ENCODE data around the gene CPLX3. TPM values are rescaled to one million over a fixed set of nuclear protein-coding genes. Genes with fewer than 3 reads are reported as not detected.

Gene CPLX3
- total RNA-seq, result not detected

- WGBS, 2 donors, result 8 to 33% methylated on average over 4 to 35 of the region's 44 CpGs
- TF ChIP-seq EP300 (IDR thresholded peaks at IDR 0.05) (no peak), POLR2A (IDR thresholded peaks at IDR 0.05) (no peak), POLR2AphosphoS5 (IDR thresholded peaks at IDR 0.05) (no peak), CTCF (IDR thresholded peaks at IDR 0.05) (no peak)
- H3K36me3 ChIP-seq, result no peaks in the 10 kb centered on the region
- H3K4me3 ChIP-seq, result no peak within 1 kb of the TSS
- no peak within 1 kb of the TSS for H3K27ac ChIP-seq
- DNase-seq (peak in 1 of 2 donors; percentile 91), ATAC-seq (ENCODE audit: low FRiP score in 2 of 2) (peak in 1 of 2 donors; percentile 57)
- peaks cover 0 to 7% (median 3%) of the 10 kb centered on the region in 4 donors for H3K4me1 ChIP-seq
- H3K27me3 ChIP-seq, result peaks cover 0 to 17% (median 5%) of the 10 kb centered on the region in 4 donors
- H3K9me3 ChIP-seq, result no peaks in the 10 kb centered on the region
Observed at GRCh38 chr15:74826364-74826819, at the start of gene CPLX3. Gene CPLX3, plus strand, starts transcription at chr15:74826627. Its CDS starts 77 bp downstream, at chr15:74826704.

- WGBS, 2 donors, result 14 to 23% methylated on average over 12 to 13 of the region's 13 CpGs
- Histone ChIP-seq H3K27me3 (no peaks in the 10 kb centered on the region), H3K36me3 (no peaks in the 10 kb centered on the region), H3K9me3 (no peaks in the 10 kb centered on the region), H3K4me1 (peaks cover 40 to 51% (median 49%) of the 10 kb centered on the region in 4 donors), H3K27ac (peak overlapping the region; percentile 72 to 87 (median 82)), H3K4me3 (no peak overlapping the region)
- TF ChIP-seq POLR2AphosphoS5 (IDR thresholded peaks at IDR 0.05), result no peak
- TF ChIP-seq CTCF (IDR thresholded peaks at IDR 0.05), result no peak
- no peak for TF ChIP-seq EP300 (IDR thresholded peaks at IDR 0.05)
- TF ChIP-seq POLR2A (IDR thresholded peaks at IDR 0.05), result no peak
- DNase-seq, result peak in 1 of 2 donors; percentile 55
- ATAC-seq (ENCODE audit: low FRiP score in 2 of 2), result peak; percentile 31 to 40
Observed at GRCh38 chr15:74776821-74777768, 49.3 kb upstream of the CPLX3 start.

GRCh38 chr15:74777769-74778598 lies 48.4 kb upstream of the CPLX3 start:
- Histone ChIP-seq H3K4me1 (peaks cover 42 to 54% (median 53%) of the 10 kb centered on the region in 4 donors), H3K4me3 (no peak overlapping the region), H3K27ac (peak overlapping the region; percentile 72 to 87 (median 82)), H3K36me3 (no peaks in the 10 kb centered on the region), H3K27me3 (no peaks in the 10 kb centered on the region), H3K9me3 (no peaks in the 10 kb centered on the region)
- TF ChIP-seq POLR2A (IDR thresholded peaks at IDR 0.05), result no peak
- no peak for TF ChIP-seq CTCF (IDR thresholded peaks at IDR 0.05)
- TF ChIP-seq EP300 (IDR thresholded peaks at IDR 0.05), result no peak
- no peak for TF ChIP-seq POLR2AphosphoS5 (IDR thresholded peaks at IDR 0.05)
- ATAC-seq (ENCODE audit: low FRiP score in 2 of 2) (no peak), DNase-seq (peak in 1 of 2 donors; percentile 46)
- WGBS, 2 donors, result 69 to 92% methylated on average over 6 of the region's 6 CpGs

- ATAC-seq (ENCODE audit: low FRiP score in 2 of 2), result no peak
- no peaks in the 10 kb centered on the region for H3K36me3 ChIP-seq
- H3K9me3 ChIP-seq, result no peaks in the 10 kb centered on the region
- no peaks in the 10 kb centered on the region for H3K27me3 ChIP-seq
- TF ChIP-seq POLR2AphosphoS5 (IDR thresholded peaks at IDR 0.05) (no peak), EP300 (IDR thresholded peaks at IDR 0.05) (no peak), CTCF (IDR thresholded peaks at IDR 0.05) (no peak), POLR2A (IDR thresholded peaks at IDR 0.05) (no peak)
- DNase-seq, result no peak
- WGBS, 2 donors, result 91 to 98% methylated on average over 5 of the region's 5 CpGs
- peaks cover 46 to 60% (median 59%) of the 10 kb centered on the region in 4 donors for H3K4me1 ChIP-seq
- H3K27ac ChIP-seq, result peak overlapping the region; percentile 30 to 87 (median 78)
- H3K4me3 ChIP-seq, result no peak overlapping the region
Observed at GRCh38 chr15:74778599-74778970, 47.8 kb upstream of the CPLX3 start.

Measured in upper lobe of left lung (tissue), 6 donors.